Medulla oblongata (tissue), 1 donor: Measurements from ENCODE around the gene TFF2.

Experiments
- DNase-seq: peaks from one replicate; pipeline ENCODE4 v3.0.0-alpha.2; 2015; ENCODE audit errors: extremely low spot score

TFF2 gene

GRCh38 chr21:42350927-42351426 is at the start of gene TFF2:
TFF2 (minus strand) TSS chr21:42350994; CDS start chr21:42350957, 37 bp downstream.
- DNase-seq = no peak

- DNase-seq = no peak
Measured at GRCh38 chr21:42400525-42400924, 49.7 kb upstream of the TFF2 start.

- DNase-seq = no peak
Measured at GRCh38 chr21:42398436-42399028, 47.7 kb upstream of the TFF2 start.

GRCh38 chr21:42397746-42398394 is 47.1 kb upstream of the TFF2 start:
- DNase-seq = no peak

- no peak for DNase-seq
Measured at GRCh38 chr21:42396799-42397745, 46.3 kb upstream of the TFF2 start.

GRCh38 chr21:42395905-42396651 is 45.3 kb upstream of the TFF2 start, which contains the start of gene TMPRSS3:
TMPRSS3 (minus strand) TSS chr21:42396052; CDS start chr21:42395417, 635 bp downstream.
- DNase-seq = no peak

- DNase-seq = no peak
Measured at GRCh38 chr21:42395302-42395701, 44.5 kb upstream of the TFF2 start.

- DNase-seq = no peak
Measured at GRCh38 chr21:42393443-42393950, 42.7 kb upstream of the TFF2 start.

- no peak for DNase-seq
Measured at GRCh38 chr21:42392731-42393442, 42.1 kb upstream of the TFF2 start.

GRCh38 chr21:42391297-42391696 is 40.5 kb upstream of the TFF2 start:
- DNase-seq = no peak

GRCh38 chr21:42390696-42391095 is 39.9 kb upstream of the TFF2 start:
- DNase-seq = no peak

GRCh38 chr21:42390193-42390592 is 39.4 kb upstream of the TFF2 start:
- DNase-seq = no peak

- no peak for DNase-seq
Measured at GRCh38 chr21:42389449-42389835, 38.6 kb upstream of the TFF2 start.

- DNase-seq = no peak
Measured at GRCh38 chr21:42388740-42389448, 38.1 kb upstream of the TFF2 start.

GRCh38 chr21:42387843-42388340 is 37.1 kb upstream of the TFF2 start:
- DNase-seq = no peak

GRCh38 chr21:42387164-42387563 is 36.4 kb upstream of the TFF2 start:
- DNase-seq = no peak

GRCh38 chr21:42386034-42386591 is 35.3 kb upstream of the TFF2 start:
- DNase-seq = no peak

GRCh38 chr21:42385619-42386018 is 34.8 kb upstream of the TFF2 start:
- no peak for DNase-seq

- no peak for DNase-seq
Measured at GRCh38 chr21:42384989-42385388, 34.2 kb upstream of the TFF2 start.
